Endometrium (tissue), 2 donors: ENCODE data around the gene LRRC56.

Experiments
- FAIRE-seq: peaks from 2 replicates; lab custom pipeline; 2012; peaks lifted over from hg19 to GRCh38; lab: Jason Lieb, UNC
- donor health status: control.
- donor health status: control.

The LRRC56 gene

GRCh38 chr11:575996-576768 is 38.9 kb downstream of the LRRC56 start, which contains the start of gene PHRF1:
TSS of gene PHRF1 (plus strand) at chr11:576470. CDS start at chr11:581513, 5,043 bp downstream.
- no peak for FAIRE-seq

DNA sequence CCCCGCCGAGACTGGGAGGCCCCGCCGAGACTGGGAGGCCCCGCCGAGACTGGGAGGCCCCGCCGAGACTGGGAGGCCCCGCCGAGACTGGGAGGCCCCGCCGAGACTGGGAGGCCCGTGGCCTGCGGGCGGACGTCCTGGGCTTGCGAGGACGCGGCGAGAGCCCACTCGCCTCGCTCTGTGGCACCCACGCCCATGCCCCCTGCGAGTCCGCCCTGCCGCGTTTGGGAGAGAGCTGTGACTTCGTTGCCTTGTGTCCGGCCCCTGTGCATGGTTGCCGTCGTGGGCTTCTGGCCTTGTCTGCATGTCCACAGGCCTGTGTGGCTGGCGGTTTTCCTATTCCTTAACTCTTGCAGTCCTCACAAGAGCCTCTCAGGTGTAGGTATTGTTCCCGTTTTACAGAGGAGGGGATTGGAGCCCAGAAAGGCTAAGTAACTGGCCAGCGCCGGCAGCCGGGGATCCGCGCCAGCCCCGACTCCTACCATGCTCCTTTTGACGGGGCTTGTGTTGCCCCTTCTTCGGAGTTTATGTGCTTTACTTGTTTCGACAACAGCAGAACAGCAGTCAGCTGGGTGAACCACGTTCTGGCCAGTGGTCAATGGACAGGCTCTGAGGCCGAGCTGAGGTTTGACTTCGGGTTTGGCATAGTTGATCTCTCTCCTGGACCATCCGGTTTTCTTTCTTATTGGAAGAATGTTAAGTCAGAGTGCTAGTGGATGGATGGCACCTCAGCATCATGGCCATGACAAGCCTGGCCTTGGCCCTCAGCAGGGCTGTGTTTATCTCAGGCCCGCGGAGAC is 39.7 kb downstream of the LRRC56 start:
- FAIRE-seq: no peak

DNA sequence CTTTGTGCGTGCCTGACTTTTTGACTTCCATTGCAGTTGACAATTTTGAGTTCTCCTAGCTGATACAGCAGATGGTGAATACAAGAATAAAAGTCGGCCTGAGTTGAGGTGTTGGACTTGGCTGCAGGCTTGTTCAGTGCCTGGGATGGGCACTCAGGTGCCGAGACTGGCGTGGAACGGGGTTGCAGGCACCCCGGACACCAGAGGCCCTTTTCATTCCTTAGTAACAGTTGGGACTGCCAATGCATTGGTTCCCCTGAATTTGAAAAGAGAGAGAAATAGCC is 40.2 kb downstream of the LRRC56 start:
- no peak for FAIRE-seq

- no peak for FAIRE-seq
Measured at GRCh38 chr11:578276-579035, 41.1 kb downstream of the LRRC56 start.

GRCh38 chr11:579830-580601 is 42.7 kb downstream of the LRRC56 start:
- FAIRE-seq: no peak

DNA sequence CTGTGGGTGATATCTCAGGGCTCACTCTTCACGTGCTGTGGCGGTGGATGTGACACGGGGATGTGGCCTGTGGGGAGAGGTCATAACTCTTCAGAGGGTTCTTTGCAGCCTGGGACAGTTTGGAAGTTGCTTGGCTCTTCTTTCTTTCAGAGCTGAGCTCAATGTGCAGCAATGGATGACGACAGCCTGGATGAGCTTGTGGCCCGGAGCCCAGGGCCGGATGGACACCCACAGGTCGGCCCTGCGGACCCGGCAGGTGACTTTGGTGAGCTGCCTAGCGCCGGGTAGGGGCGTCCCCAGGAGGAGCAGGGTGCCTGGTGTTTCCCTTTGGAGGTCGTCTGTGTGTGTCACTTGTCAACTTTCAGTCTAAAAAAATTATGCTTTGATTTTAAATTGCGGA is 44.0 kb downstream of the LRRC56 start:
- FAIRE-seq: no peak

- FAIRE-seq: no peak
Measured at GRCh38 chr11:581752-582151, 44.4 kb downstream of the LRRC56 start.

DNA sequence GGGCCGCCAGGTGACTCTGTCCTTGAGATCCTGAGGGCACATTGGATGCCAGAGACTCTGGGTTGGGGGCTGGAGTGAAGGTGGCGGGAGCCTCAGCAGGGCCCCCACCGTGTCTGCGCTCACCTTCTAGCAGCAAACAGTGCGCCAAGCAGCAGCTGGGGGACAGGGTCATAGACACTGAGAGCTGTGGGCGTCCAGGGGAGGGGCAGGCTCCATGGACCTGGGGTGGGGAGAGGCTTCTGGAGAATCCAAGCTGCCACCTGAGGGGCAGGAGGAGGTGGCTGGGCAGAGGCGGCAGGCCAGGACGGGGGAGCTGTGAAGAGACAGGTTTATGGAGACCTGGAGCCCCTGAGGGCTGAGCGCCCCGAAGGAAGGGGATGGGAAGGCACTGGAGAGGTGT is 47.0 kb downstream of the LRRC56 start:
- no peak for FAIRE-seq

DNA sequence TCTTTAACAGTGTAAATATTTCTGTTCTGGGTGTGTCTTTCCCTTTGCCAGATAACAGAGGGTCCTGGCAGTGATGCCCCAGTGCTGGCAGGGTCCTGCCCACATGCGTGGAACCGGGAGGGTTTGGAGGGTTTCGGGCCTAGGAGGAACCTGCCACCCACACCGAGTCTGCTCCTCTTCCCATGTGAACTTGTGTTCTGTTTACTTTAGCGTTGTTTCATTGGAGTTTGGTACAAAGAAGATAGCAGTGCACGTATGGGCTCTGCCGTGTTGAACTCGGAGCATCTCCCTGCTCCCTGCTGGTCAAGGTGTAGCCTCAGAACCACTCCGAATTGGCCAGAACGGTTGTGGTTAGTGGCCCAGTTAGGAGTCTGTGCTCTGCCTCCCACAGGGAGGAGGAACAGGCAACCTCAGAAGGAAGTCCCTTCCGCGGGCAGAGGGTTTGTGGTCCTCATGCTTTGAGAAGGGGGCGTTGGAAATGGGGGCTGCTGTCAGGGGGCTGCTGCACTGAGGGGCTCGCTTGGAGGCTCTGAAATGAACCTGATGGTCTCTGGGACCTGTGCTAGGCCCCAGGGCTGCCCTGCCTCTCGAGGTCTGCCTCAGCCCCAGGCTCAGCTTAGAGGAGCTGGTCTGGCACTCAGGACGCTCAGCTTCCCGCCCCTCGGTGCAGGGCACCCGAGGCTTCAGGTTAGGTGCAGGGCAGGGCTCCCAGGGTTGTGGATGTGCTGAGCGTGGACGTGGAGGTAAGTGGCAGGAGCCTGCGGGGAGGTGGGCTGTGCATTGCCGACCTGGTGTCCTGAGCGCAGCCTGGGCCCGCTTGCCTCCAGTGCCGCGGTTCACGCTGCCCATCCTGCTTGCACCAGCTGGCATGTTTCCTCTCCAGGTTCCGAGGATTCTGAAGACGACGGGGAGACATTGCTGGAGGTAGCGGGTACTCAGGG is 49.3 kb downstream of the LRRC56 start:
- no peak for FAIRE-seq

GRCh38 chr11:587546-587945 is 50.2 kb downstream of the LRRC56 start:
- FAIRE-seq: no peak

DNA sequence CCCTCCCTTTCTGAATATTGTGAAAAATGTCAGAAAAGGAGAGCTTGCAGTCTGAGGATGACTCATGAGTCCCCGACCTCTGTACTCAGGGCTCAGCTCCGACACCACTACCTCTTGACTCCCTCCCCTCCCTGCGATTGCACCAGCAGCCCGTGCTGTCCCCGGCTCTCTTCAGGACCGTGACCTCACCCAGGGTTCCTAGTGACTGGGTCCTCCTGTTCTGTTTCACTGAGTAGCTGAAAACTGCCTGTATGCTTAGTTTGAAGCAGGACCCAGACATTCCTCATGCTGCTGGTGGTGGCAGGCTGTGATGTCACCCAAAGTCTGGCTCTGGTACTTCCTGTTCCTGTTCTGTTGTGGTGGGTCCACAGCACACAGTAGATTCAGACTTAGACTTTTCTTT is 50.7 kb downstream of the LRRC56 start:
- no peak for FAIRE-seq

DNA sequence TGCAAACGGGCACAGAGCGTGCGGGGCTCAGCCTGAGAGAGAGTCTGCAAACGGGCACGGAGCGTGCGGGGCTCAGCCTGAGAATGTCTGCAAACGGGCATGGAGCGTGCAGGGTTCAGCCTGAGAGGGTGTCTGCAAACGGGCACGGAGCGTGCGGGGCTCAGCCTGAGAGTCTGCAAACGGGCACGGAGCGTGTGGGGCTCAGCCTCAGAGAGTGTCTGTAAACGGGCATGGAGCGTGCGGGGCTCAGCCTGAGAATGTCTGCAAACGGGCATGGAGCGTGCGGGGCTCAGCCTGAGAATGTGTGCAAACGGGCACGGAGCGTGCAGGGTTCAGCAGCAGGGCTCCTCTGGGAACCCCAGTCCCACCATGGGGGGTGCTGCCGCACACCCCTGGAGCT is 52.5 kb downstream of the LRRC56 start:
- no peak for FAIRE-seq

DNA sequence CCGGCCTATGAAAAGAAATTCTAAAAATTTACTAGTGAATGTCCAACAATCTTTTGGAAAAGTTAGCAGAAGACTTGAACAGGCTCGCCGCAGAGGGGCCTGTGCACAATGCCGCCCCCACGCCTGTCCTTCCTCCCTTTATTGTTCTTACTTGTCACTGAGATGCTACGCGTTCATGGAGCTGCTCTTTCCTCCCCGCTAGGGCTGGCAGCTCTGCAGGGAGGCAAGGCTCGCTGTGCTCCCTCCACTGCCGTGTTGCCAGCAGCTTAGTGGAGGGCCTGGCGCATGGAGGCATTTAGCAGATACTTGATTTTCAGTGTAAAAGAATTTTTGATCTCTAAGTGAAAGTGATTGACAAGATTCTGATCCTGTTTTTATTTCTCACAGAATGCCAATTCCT is 53.7 kb downstream of the LRRC56 start:
- FAIRE-seq: no peak

- FAIRE-seq: no peak
Measured at GRCh38 chr11:592501-592900, 55.2 kb downstream of the LRRC56 start.

DNA sequence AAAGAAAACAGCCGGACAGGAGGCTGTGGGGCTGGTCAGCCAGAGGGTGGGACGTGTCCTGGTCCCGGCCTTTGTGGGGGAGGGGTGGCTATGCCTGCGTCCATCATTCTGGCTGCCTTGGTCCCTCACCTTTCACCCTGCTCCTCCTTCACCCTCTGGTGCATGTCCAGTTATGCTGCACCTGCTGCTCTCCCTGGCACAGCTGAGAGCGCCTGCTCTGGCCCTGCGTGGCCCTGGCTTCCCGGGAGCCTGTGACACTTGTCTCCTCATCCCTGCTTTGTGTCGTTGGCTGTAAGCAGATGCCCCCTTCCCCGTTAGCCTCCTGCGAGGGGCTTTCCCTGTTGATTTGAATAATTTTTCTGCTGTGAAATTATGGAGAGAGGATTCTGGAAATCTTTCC is 55.6 kb downstream of the LRRC56 start:
- no peak for FAIRE-seq

GRCh38 chr11:593347-593746 is 56.0 kb downstream of the LRRC56 start:
- no peak for FAIRE-seq

- no peak for FAIRE-seq
Measured at GRCh38 chr11:595400-595799, 58.1 kb downstream of the LRRC56 start.

GRCh38 chr11:596374-596773 is 59.0 kb downstream of the LRRC56 start:
- no peak for FAIRE-seq

DNA sequence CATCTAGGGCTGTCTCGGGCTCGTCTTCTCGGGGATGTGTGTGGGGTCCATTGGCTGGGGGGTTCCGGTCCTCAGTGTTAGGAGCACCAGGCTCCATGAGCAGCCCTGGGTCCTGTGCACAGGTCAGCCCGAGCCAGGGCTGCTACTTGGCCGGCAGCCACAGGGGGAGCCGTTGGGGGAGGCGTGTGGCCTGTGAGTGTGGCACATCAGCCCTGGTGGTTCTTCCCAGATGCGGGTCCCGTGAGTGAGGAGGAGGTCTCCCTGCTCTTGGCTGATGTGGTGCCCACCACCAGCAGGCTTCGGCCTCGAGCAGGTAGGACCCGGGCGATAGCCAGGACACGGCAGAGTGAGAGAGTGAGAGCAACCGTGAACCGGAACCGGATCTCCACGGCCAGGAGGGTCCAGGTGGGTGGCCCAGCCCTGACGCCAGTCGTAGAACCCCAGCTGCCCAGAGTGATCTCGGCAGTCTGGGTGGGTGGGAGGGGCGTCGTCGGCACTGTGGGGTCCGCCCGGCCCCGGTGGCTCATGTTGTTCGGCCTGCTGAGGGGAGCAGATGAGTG is 59.9 kb downstream of the LRRC56 start:
- no peak for FAIRE-seq

DNA sequence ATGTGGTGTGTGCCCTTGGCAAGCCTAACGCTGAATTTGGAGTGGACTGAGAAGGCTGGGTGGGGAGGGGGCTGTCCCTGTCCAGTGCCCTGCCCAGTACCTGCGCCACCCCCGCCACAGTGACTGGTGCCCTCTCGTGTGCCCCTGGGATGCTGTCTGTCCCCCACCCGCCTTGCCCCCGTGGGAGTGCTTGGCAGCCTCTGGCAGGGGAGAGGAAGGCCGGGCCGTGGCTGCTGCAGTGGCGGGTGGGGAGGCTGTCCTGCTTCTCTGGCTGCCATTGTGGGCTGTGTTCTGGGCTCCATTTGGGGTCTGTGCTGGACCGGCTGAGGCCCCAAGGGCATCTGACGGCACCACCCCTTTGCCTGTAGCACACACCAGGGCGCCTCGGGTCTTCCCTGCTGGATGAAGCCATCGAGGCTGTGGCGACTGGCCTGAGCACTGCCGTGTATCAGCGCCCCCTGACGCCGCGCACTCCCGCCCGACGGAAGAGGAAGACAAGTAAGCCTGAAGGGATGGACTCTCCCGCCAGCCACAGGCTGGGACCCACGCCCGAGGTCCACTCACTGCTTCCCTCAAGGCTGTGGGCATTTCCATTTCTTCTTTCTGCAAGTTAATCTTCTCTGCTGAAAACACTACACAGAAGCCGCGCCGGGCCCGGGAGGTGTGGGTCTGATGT is 60.8 kb downstream of the LRRC56 start:
- no peak for FAIRE-seq
